ENCODE results near the gene OIP5. TPM values are rescaled to one million over a fixed set of nuclear protein-coding genes. Genes with fewer than 3 reads are reported as not detected.

OIP5 gene
- total and polyA plus RNA-seq, 2 of the 13 experiments (the other 11 are each of a cell fraction or from before 2014, with no cell fraction given), result 10.7 to 38.0 TPM

DNA sequence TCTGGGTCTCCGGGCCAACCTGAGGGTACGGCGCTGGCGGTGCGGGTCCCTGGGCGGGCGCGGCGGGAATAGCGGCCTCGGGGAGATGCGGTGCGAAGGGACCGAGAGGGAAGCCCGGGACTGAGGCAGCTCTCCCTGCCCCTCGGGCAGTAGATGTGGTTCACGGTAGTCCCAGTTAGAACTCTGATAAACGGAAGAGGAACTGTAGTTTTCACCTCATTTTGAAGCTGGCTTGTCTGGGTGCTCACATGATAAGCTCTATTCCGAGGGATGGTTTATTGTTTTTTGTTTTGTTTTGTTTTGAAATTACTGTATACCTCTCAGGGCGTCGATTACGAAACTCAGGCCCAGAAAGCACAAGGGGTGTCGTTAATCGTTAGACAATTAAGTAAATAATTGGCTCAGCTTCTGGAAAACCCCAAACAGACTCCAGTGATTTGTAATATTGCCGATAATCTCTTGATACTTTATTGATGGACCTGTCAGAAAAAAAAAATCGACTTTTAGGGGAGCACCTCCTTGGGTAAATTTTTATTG lies 703 bp upstream of the OIP5 start (continued):
- TF ChIP-seq ONECUT2 (CRISPR knock-in tag; IDR thresholded peaks at IDR 0.05) (peak; percentile 46; the same call in 1 of the 2 replicates), GATA4 (IDR thresholded peaks at IDR 0.05; ENCODE audit: borderline replicate concordance, low read depth) (no peak), ZNF792 (CRISPR knock-in tag; IDR thresholded peaks at IDR 0.05) (no peak), ZC3H13 (CRISPR knock-in tag; IDR thresholded peaks at IDR 0.05) (no peak), FOXP1 (IDR thresholded peaks at IDR 0.05) (no peak), FOXP1 (CRISPR knock-in tag; IDR thresholded peaks at IDR 0.05) (no peak), ZNF569 (CRISPR knock-in tag; IDR thresholded peaks at IDR 0.05; ENCODE audit: borderline replicate concordance) (0 out of 2 replicates have a peak, but pooled peaks have one; percentile 32), KLF15 (CRISPR knock-in tag; IDR thresholded peaks at IDR 0.05; ENCODE audit: borderline replicate concordance) (no peak), NR3C1 (CRISPR knock-in tag; IDR thresholded peaks at IDR 0.05) (no peak), ZNF101 (CRISPR knock-in tag; IDR thresholded peaks at IDR 0.05; ENCODE audit: borderline replicate concordance, low read depth) (no peak), DMAP1 (CRISPR knock-in tag; IDR thresholded peaks at IDR 0.05) (0 out of 2 replicates have a peak, but pooled peaks have one; percentile 7), ZNF143 (CRISPR knock-in tag; IDR thresholded peaks at IDR 0.05) (no peak), AGO1 (IDR thresholded peaks at IDR 0.05; ENCODE audit: low read depth, low read length, poor library complexity, severe bottlenecking) (no peak)
- TF ChIP-seq, protein P1, sequence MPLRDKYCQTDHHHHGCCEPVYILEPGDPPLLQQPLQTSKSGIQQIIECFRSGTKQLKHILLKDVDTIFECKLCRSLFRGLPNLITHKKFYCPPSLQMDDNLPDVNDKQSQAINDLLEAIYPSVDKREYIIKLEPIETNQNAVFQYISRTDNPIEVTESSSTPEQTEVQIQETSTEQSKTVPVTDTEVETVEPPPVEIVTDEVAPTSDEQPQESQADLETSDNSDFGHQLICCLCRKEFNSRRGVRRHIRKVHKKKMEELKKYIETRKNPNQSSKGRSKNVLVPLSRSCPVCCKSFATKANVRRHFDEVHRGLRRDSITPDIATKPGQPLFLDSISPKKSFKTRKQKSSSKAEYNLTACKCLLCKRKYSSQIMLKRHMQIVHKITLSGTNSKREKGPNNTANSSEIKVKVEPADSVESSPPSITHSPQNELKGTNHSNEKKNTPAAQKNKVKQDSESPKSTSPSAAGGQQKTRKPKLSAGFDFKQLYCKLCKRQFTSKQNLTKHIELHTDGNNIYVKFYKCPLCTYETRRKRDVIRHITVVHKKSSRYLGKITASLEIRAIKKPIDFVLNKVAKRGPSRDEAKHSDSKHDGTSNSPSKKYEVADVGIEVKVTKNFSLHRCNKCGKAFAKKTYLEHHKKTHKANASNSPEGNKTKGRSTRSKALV (CRISPR knock-in tag; IDR thresholded peaks at IDR 0.05), result no peak
- TF ChIP-seq, protein P2, sequence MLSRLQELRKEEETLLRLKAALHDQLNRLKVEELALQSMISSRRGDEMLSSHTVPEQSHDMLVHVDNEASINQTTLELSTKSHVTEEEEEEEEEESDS (CRISPR knock-in tag; IDR thresholded peaks at IDR 0.05; ENCODE audit: borderline replicate concordance), result no peak
- TF ChIP-seq, protein P3, sequence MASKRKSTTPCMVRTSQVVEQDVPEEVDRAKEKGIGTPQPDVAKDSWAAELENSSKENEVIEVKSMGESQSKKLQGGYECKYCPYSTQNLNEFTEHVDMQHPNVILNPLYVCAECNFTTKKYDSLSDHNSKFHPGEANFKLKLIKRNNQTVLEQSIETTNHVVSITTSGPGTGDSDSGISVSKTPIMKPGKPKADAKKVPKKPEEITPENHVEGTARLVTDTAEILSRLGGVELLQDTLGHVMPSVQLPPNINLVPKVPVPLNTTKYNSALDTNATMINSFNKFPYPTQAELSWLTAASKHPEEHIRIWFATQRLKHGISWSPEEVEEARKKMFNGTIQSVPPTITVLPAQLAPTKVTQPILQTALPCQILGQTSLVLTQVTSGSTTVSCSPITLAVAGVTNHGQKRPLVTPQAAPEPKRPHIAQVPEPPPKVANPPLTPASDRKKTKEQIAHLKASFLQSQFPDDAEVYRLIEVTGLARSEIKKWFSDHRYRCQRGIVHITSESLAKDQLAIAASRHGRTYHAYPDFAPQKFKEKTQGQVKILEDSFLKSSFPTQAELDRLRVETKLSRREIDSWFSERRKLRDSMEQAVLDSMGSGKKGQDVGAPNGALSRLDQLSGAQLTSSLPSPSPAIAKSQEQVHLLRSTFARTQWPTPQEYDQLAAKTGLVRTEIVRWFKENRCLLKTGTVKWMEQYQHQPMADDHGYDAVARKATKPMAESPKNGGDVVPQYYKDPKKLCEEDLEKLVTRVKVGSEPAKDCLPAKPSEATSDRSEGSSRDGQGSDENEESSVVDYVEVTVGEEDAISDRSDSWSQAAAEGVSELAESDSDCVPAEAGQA (IDR thresholded peaks at IDR 0.05; ENCODE audit: low read depth), result no peak
- TF ChIP-seq, protein P3 (CRISPR knock-in tag; IDR thresholded peaks at IDR 0.05; ENCODE audit: borderline replicate concordance), result no peak
- TF ChIP-seq, protein P4, sequence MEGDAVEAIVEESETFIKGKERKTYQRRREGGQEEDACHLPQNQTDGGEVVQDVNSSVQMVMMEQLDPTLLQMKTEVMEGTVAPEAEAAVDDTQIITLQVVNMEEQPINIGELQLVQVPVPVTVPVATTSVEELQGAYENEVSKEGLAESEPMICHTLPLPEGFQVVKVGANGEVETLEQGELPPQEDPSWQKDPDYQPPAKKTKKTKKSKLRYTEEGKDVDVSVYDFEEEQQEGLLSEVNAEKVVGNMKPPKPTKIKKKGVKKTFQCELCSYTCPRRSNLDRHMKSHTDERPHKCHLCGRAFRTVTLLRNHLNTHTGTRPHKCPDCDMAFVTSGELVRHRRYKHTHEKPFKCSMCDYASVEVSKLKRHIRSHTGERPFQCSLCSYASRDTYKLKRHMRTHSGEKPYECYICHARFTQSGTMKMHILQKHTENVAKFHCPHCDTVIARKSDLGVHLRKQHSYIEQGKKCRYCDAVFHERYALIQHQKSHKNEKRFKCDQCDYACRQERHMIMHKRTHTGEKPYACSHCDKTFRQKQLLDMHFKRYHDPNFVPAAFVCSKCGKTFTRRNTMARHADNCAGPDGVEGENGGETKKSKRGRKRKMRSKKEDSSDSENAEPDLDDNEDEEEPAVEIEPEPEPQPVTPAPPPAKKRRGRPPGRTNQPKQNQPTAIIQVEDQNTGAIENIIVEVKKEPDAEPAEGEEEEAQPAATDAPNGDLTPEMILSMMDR (CRISPR knock-in tag; IDR thresholded peaks at IDR 0.05), result no peak
